OCI-LY7 (cell line): ENCODE measurements around the gene TNIK.

Experiments used
- CTCF ChIP-seq: fragments of 200-600 bp; sonication (generic); conservative IDR thresholded peaks from 2 replicates; pipeline ENCODE4 v1.5.1; 2014; ENCODE audit warnings: mild to moderate bottlenecking, antibody characterized with exemption, low read length, moderate library complexity, mixed read lengths
- EZH2phosphoT487 ChIP-seq: fragments of 200-600 bp; sonication (generic); IDR thresholded peaks from 2 replicates; pipeline ENCODE4 v1.6.1; 2018; ENCODE audit warnings: low read depth, borderline replicate concordance, mild to moderate bottlenecking, mixed run types, antibody characterized with exemption, low read length, moderate library complexity, mixed read lengths

- no peak for TF ChIP-seq CTCF
- TF ChIP-seq EZH2phosphoT487: no peak
Observed at GRCh38 chr3:171156401-171157010, 303.7 kb downstream of the TNIK start.
